GM12891 (cell line): Measurements from ENCODE around the gene DIP2C.

ENCODE experiments used
- PAX5 ChIP-seq: IDR thresholded peaks from 2 replicates; pipeline ENCODE4 v1.6.1; 2011; ENCODE audit warnings: low read length, moderate library complexity, mild to moderate bottlenecking; ENCODE audit not compliant: insufficient read depth, severe bottlenecking
- POLR2A ChIP-seq: IDR thresholded peaks from 2 replicates; pipeline ENCODE4 v1.6.1; 2011; ENCODE audit warnings: low read depth, low read length, control low read depth
- POLR2AphosphoS5 ChIP-seq: IDR thresholded peaks from 2 replicates; pipeline ENCODE4 v1.6.1; 2011; ENCODE audit warnings: low read depth, low read length, control low read depth
- TAF1 ChIP-seq: IDR thresholded peaks from 2 replicates; pipeline ENCODE4 v1.6.1; 2011; ENCODE audit warnings: low read depth, low read length, control low read depth

- TF ChIP-seq PAX5 = no peak
- no peak for TF ChIP-seq POLR2AphosphoS5
- TF ChIP-seq TAF1 = no peak
- no peak for TF ChIP-seq POLR2A
Observed at GRCh38 chr10:725302-725701, 35.8 kb upstream of the DIP2C start.
